Measurements from ENCODE around the gene SH3BGR.

Gene SH3BGR

GRCh38 chr21:39461419-39461818 lies 9.6 kb downstream of the SH3BGR start:
- DNase-seq, result no peak

GRCh38 chr21:39463308-39463707 lies 11.5 kb downstream of the SH3BGR start:
- DNase-seq, result no peak

GRCh38 chr21:39466584-39466983 lies 14.8 kb downstream of the SH3BGR start:
- no peak for DNase-seq

GRCh38 chr21:39467746-39468145 lies 16.0 kb downstream of the SH3BGR start:
- DNase-seq, result no peak

GRCh38 chr21:39468559-39468958 lies 16.8 kb downstream of the SH3BGR start:
- DNase-seq, result no peak

- DNase-seq, result no peak
Observed at GRCh38 chr21:39471598-39471997, 19.8 kb downstream of the SH3BGR start.

- DNase-seq, result no peak
Observed at GRCh38 chr21:39472786-39473185, 21.0 kb downstream of the SH3BGR start.

GRCh38 chr21:39474611-39475010 lies 22.8 kb downstream of the SH3BGR start:
- no peak for DNase-seq

- DNase-seq, result no peak
Observed at GRCh38 chr21:39479164-39479813, 27.5 kb downstream of the SH3BGR start.

GRCh38 chr21:39479814-39480182 lies 28.0 kb downstream of the SH3BGR start:
- DNase-seq, result no peak

- DNase-seq, result no peak
Observed at GRCh38 chr21:39480271-39480670, 28.5 kb downstream of the SH3BGR start.

- no peak for DNase-seq
Observed at GRCh38 chr21:39481886-39482285, 30.1 kb downstream of the SH3BGR start.

- DNase-seq, result no peak
Observed at GRCh38 chr21:39483917-39484316, 32.1 kb downstream of the SH3BGR start.

- DNase-seq, result no peak
Observed at GRCh38 chr21:39484711-39485276, 33.0 kb downstream of the SH3BGR start.

- DNase-seq, result no peak
Observed at GRCh38 chr21:39489380-39489924, 37.7 kb downstream of the SH3BGR start.

GRCh38 chr21:39499156-39499555 lies 47.4 kb downstream of the SH3BGR start:
- no peak for DNase-seq

- no peak for DNase-seq
Observed at GRCh38 chr21:39502631-39503030, 50.9 kb downstream of the SH3BGR start.

- no peak for DNase-seq
Observed at GRCh38 chr21:39503123-39503762, 51.5 kb downstream of the SH3BGR start.

GRCh38 chr21:39504230-39504629 lies 52.5 kb downstream of the SH3BGR start:
- DNase-seq, result no peak

GRCh38 chr21:39510240-39510639 lies 58.5 kb downstream of the SH3BGR start:
- no peak for DNase-seq

- DNase-seq, result no peak
Observed at GRCh38 chr21:39511102-39511501, 59.3 kb downstream of the SH3BGR start.

- DNase-seq, result no peak
Observed at GRCh38 chr21:39513735-39514134, 62.0 kb downstream of the SH3BGR start.

GRCh38 chr21:39515684-39516472 lies 64.1 kb downstream of the SH3BGR start:
- no peak for DNase-seq
